ENCODE data around the gene PDIA2. TPM values are rescaled to one million over a fixed set of nuclear protein-coding genes. Genes with fewer than 3 reads are reported as not detected.
A peak's percentile ranks its signal among the peaks of the same experiment; 100 is the strongest.
"Not testable (repeated sequence)": the region's sequence is repeated elsewhere in the genome, so short reads cannot be mapped to it uniquely, and the experiment has no call there.

PDIA2 gene
- total RNA-seq, 1 donor from 2014 or later = under 0.01 TPM

- DNase-seq (ENCODE audit: low read depth in 2 of 2) = no peak
Observed at GRCh38 chr16:263182-263774, 19.7 kb upstream of the PDIA2 start.

GRCh38 chr16:263944-264343, 19.0 kb upstream of the PDIA2 start:
- DNase-seq (ENCODE audit: low read depth in 2 of 2) = no peak

- no peak for DNase-seq (ENCODE audit: low read depth in 2 of 2)
Observed at GRCh38 chr16:264440-264951, 18.5 kb upstream of the PDIA2 start.

GRCh38 chr16:265002-265529, 17.9 kb upstream of the PDIA2 start:
- no peak for DNase-seq (ENCODE audit: low read depth in 2 of 2)

DNA sequence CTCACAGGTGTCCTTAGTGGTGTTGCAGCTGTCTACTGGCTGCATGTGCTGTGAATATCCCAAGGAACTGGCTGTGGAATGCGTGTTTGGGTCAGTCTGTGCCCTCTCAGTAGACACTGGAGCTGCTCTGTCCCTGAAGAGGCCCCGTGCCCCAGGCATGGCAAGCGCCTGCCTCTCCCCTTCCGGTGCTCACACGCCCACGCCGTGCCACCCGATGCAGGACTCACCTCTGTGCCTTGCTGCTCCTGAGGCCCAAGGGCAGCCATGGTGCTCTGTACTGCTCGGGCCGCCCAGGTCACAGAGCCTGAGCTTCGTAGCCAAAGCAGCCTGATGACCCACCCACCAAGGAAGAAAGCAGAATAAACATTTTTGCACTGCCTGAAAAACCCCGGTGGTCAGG, 17.3 kb upstream of the PDIA2 start:
- no peak for DNase-seq (ENCODE audit: low read depth in 2 of 2)

DNA sequence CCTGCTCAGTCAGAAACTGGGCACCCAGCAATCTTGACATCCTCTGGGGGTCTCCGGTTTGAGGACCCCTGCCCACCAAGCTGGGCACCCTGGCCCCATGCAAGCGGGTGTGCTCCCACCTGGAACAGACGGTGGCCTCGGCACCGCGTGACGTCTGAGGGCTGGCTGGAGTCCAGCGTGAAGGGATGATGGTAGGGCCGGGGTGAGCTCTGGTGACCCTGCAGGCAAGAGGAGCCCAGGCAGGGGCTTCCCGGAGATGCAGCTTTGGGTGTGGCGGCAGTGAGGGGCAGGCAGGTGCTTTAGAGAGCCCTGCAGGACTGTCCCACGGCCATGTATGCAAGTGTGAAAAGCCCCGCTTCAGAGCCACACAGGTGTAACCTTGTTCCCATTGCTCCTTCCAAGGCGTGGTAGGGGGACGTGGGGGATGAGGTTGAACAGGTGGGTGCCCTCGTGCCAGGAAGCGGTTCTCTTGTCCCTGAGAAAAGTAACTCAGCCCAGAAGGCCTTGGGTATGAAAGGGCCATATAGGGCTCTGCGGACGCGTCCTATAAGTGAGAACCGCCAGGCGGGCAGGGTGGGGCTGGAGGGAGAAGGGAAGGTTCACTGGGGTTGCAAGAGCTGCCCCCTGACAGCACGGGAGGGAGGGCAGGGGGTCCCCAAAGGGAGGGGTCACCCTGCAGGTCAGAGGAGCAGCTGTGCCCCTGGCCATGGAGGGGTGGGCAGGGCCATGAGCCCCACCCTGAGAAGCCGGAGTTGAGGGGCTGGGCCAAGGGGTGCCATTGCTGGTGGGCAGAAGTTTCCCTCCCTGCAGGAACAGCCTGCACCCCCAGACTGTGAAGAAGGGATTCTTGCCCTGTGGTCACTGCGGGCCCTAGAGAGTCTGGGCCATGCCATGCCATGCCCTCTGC, 16.5 kb upstream of the PDIA2 start:
- no peak for DNase-seq (ENCODE audit: low read depth in 2 of 2)

GRCh38 chr16:267562-267961, 15.4 kb upstream of the PDIA2 start:
- not testable (repeated sequence) for DNase-seq (ENCODE audit: low read depth in 2 of 2)

DNA sequence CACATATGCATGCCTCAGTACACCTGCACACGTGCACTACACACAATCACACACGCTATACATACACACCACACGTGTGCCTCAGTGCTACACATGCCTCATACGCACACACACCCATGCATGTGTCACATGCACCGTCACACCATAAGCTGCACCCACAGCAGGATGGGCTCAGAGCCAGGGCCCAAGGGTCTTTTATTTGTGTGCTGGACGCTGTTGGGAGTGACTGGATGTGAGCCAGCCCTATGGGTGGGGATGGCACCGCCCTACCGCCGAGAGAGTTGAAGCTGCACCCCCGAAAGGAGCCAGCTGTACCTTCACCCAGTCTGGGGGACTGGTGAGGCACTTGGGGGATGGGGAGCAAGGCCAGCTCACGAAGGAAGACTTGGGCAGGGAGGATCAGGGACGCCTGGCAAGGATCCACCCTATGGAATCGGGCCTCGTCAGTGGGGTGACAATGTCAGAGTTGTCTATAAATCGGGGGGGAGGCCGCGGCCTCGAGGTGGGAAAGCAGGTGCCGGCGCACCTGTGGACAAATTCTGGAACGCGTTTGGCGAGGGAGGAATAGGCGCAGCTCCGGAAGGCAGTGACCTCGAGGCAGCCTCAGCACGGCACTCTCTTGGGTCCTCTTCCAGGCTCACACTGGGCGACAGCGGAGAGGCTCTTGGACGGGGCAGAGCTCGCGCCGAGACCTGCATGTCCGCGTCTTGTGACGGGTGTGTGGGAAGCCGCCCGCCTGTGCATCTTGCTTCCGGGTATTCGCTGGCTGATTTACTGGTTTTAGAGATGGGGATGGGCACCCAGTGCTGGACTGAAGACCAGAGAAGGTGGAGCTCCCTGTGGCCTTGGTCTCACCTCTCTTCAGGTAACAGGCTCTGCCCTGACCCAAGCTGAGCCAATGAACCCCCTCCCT, 14.6 kb upstream of the PDIA2 start:
- DNase-seq (ENCODE audit: low read depth in 2 of 2) = no peak

- no peak for DNase-seq (ENCODE audit: low read depth in 2 of 2)
Observed at GRCh38 chr16:269061-269796, 13.7 kb upstream of the PDIA2 start.

DNA sequence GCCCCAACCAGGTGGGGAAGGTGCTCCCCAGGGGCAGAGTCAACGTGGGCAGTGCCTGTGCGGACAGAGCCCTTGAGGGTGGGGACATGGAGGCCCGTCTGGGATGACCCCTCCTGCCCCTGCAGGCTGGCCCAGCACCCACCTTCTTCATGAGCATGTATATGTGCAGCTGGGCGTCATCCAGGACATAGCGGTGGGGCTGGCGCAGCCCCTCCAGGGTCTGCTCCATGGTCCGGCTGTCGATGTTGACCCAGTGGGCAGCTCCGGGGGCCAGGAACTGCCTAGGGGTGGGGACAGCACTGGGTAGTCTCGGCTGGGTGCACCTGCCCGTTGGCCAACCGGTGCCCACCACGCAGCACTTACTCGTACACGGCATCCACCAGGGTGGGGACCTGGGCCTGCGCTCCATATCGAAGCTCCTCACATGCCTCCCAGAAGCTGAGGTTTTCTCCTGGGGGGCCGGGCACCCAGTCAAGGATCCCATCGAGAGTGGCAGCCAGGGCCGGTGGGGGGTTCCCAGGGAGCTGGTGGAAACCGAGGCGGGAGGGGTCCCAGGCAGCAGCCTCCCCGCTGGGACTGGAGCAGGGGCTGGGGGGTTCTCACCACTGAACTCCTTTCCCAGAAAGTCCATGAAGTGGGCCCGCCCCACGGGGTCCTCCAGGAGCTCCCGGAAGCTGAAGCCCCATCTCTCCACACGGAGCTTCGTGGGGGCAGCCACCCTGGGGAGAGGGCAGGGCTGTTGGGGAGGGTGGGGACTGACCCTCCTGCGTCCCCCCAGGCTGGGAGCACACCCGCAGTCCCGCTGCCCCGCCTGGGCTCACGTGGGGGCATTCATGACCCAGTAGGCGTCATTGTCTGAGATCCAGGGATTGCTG, 12.3 kb upstream of the PDIA2 start:
- DNase-seq (ENCODE audit: low read depth in 2 of 2) = no peak

DNA sequence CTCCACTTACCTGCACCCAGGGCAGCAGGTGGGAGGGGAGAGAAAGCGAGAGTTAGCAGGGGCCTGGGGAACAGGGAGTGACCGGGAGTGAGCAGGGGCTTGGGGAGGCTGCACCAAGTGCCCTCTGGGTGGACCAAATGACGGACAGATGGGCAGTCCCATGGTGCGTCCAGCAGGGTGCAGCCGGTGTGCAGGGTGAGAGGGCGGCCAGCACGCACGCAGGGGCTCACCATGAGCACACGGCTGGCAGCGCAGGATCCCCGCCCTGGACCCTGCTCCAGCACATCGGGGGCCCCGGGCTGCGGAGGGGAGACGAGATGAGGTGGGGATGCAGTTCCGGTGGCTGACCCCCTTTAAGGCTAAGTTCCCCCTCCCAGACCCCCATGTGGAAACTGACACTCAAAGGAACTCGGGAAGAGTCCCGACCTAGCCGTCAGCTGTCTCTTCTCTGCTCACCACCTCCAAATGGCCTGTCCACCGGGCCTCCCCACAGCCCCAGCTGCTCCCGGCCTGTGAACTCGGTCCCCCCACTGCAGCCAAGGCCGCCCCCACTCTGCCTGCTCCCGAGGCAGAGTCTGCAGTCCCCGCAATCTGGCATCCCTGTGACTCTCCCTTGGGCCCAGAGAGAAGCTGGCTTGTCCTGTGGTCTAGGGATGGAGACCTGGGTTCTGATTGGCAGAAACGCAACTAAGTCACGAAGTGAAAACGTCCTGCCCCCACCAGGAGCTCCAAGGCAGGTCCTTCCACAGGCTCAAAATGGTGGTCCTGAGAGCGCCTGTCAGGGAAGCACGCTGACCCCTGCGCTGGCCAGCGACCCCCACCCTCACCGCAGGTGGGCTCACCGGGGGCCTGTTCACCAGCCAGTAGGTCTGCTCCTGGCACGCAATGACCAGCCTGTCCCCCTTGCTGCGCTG, 10.1 kb upstream of the PDIA2 start:
- DNase-seq (ENCODE audit: low read depth in 2 of 2) = no peak

- DNase-seq (ENCODE audit: low read depth in 2 of 2) = no peak
Observed at GRCh38 chr16:273547-274421, 9.2 kb upstream of the PDIA2 start.

DNA sequence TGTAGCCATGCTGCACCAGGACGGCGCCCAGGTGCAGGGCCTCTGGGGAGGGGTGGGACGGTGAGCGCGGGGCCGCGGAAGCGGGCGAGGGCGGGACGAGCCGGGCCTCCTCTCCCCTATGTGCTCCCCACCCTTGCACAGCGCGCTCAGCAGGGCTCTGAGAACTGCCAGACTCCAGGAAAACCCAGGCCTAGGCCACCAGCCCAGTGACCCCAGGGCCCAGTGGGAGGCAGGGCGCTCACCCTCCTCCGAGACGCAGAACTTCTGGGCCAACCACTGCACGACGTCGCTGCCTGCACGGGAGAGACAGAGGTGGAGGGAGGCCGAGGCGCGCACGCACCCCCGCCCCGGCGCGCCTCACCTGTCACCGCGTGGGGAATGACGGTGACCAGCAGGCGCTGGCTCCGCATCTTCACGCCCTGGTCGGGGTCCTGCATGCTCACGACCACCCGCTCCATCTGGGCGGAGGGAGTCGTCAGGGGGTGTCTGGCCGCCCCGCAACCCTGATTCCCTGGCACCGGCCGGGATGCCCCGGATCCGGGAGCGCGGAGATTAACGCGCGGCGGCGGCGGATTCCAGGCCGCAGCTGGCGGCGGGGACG, 7.8 kb upstream of the PDIA2 start:
- DNase-seq (ENCODE audit: low read depth in 2 of 2) = no peak

GRCh38 chr16:275786-276232, 7.2 kb upstream of the PDIA2 start, which contains the start of gene RGS11:
RGS11 (minus strand) TSS chr16:275944; CDS start chr16:275911, 33 bp downstream.
- DNase-seq (ENCODE audit: low read depth in 2 of 2) = no peak

DNA sequence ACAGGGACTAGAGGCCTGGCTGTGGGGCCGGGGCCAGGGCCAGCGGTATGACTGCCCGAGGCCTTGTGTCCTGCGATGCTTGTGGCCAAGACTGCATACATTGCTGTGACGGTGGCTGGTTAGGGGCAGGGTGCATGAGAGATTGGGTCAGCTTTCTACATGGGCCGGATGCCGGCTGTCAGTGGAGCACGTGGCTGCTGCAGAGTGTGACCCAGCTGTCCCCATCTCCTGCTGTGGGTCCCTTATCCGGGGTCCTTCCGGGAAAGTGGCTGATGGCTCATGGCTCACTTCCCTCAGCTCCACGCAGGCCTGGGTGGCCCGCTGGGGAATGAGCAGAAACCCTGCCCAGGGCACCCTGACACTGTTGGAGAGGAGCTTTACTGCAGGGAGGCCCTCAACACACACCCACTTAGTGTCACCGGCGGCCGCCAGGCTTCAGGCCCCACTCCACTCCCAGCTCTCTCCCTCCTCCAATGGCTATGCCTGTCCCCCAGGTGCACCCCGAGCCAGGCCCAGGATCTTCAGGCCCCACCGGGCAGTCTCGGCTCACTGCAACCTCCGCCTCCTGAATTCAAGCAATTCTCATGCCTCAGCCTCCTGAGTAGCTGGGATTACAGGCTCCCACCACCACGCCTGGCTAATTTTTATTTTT, 6.4 kb upstream of the PDIA2 start:
- no peak for DNase-seq (ENCODE audit: low read depth in 2 of 2)

DNA sequence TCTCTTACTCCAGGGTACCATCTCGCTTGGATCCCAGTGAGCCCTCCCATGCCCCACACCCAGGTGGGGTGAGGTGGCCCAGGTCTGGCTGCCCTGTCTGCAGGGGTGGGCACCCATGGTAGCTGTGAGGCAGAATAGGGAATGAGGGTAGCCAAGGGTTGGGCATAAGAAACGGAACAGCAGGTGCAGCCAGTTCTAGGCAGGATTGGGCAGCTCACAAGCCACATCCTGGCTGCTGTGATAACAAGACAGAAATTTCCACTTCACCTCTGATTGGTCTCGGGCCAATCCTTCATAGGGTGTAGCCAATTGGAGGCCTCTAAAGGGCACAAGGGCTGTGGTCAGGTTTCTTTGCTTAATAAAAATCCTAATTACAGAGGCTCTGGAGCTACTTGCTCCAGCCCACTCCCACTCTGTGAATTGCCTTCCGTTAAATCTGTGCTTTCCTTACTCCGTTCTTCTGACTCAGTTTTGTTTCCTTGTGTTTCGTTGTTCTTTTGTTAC, 4.0 kb upstream of the PDIA2 start:
- DNase-seq (ENCODE audit: low read depth in 2 of 2) = peak; percentile 12 to 39

All from dermis microvascular lymphatic vessel endothelial cell (primary cell).